ENCODE results near the gene SDK1. TPM values are rescaled to one million over a fixed set of nuclear protein-coding genes. Genes with fewer than 3 reads are reported as not detected.
A peak's percentile ranks its signal among the peaks of the same experiment; 100 is the strongest.

SDK1 gene
- total RNA-seq, 1 experiment from 2014 or later = 5.1 TPM

DNA sequence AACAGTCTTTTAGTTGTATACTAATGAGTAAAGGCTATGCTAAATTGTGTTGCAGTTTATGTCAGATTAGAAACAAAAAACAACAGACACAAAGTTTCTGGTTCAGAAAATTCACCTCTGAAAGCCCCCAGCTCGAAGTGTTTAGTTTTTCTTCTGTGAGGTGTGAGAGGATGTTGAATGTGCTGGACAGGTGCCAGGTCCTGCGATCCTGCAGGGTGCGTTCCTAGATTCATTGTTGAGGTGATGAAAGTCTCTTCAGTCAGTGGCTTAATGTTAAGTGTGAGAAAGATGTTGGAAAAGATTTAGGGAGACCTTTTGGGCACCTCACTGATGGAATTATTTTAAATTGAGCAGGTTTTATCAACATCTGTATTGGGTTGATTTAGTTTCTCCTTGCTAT is 287.3 kb downstream of the SDK1 start:
- no peak for DNase-seq (ENCODE audit: low spot score)

DNA sequence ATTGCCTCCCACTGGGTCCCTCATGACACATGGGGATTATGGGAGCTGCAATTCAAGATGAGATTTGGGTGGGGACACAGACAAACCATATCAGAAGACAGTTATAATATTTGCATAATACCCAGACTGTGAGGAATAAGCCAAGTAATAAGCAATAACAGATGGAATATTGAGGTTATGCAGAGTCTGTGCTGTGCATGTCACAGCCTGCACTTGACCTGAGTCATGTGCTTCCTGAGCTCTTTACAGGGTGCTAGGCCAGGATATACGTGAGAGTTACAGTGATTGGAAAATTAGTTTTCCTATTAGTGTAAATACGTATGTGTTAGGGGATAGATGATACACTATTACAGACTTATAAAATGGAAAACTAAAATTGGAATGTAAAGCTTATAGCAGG is 288.7 kb downstream of the SDK1 start:
- no peak for DNase-seq (ENCODE audit: low spot score)

DNA sequence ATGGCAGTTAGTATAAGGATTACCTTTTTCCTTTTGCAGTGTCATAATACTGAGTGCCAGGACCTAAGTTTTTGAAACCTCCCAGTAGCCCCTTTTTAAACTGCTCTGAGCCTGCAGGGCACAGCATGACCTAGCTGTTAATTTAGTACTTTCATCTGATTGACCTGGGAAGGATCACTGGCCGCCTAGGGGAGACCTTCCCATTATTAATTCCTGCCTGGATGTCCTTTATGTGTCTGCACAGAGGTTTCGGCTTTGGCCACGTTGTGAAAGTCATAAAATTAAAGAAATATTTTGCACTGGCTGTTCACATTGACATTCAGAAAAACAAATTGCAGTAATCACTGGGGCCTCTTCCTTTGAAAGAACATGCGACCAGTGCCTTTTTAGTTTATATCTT is 290.2 kb downstream of the SDK1 start:
- DNase-seq (ENCODE audit: low spot score) = no peak

DNA sequence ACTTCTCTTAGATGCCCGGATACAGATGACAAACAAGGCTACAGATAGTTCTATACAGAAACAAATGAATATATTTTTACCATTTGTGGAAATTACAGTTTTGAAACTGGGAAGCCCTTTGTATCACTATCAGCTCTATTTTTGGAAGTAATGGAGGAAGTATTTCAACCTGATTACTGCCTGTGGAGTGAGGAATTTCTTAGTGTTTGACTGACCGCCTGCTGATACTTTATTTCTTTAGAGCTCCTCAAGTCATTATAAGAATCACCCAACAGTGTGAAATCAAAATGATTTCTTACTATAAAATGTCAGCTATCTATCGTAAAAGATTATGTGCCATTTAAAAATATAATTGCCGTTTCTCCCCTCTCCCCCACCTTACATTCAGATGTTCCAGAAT is 290.9 kb downstream of the SDK1 start:
- no peak for DNase-seq (ENCODE audit: low spot score)

DNA sequence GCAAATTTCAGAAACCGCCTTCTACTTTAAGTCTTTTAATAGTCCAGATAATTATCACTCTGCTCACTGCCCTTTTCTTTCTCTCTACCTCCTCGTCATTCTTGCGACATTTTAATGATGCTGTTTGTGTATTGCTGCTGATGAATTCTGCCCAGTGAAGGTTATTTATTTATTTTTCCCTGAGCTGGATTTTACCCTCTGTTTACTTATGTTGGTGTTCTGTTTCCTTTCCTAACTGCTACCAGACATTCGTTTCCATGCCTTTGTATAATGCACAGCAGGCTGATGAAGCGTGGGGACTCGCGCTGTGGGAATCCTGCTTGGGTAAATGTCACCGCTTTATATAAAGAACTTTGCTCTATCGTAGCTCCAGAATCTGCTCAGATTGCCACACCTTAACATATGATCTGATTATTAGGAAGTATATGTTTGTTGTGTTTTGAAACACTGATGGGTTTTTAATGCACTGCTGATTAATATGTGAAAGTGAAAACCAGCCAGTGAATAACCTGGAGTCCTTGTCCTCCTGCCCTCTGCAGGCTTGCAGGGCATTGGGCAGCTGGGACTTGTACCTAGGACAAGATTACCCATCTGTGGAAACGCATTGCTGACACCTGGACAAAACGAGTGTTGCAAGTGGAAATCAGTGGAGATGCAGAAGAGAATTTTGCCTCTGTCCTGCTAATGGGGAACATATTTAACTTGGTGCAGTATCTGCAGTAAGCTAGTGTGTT is 291.5 kb downstream of the SDK1 start:
- peak; percentile 93 for DNase-seq (ENCODE audit: low spot score)

DNA sequence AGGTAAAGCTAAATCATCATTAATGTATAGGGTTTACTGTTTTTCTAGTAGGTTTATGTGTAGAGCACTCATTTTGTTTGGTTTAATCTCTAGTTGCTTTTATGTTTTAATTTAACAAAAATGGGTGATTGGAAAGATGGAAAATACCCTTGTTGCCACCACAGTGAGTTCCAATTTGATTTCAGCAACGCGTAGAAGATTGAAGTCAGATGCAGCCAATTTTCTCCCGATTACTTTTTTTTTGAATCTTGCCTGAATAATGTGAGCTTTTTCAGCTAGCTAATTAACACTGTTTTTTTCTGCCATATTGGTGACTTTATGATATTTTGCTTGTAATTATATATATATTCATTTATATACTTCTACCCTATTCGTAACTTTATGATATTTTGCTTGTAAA is 293.8 kb downstream of the SDK1 start:
- DNase-seq (ENCODE audit: low spot score) = no peak

DNA sequence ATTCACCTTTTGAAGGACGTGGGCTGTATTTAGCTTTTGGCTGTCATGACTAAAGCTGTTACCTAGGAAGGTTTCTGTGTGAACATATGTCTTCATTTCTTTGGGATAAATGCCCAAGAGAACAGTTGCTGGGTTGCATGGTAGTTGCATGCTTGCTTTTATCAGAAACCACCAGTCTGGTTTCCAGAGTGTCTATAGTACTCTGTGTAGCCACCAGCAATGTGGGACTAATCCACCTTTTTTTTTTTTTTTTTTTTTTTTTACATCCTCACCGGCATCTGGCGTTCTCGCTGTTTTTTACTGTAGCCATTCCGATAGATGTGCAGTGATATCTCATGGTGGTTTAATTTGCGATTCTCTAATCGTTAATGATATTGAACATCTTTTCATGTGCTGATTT is 297.8 kb downstream of the SDK1 start:
- DNase-seq (ENCODE audit: low spot score) = no peak

DNA sequence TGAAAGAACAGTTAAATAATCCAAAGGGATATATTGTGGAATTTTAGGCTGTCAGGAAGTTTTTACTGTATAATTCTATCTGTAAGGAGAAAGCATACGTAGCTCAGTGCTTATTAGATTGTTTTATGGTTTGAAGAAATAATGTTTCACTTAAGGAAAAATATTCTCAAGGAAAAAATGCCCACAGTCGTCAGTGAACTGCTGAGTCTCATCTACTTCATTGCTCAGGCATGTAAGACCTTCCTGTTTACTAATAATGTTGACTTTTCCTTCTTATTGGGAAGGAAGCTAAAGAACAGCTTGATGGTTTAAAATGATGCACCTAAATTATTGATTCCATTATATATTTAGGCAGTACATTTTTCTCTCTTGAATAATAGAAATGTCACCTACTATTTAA is 304.2 kb downstream of the SDK1 start:
- DNase-seq (ENCODE audit: low spot score) = peak; percentile 60

DNA sequence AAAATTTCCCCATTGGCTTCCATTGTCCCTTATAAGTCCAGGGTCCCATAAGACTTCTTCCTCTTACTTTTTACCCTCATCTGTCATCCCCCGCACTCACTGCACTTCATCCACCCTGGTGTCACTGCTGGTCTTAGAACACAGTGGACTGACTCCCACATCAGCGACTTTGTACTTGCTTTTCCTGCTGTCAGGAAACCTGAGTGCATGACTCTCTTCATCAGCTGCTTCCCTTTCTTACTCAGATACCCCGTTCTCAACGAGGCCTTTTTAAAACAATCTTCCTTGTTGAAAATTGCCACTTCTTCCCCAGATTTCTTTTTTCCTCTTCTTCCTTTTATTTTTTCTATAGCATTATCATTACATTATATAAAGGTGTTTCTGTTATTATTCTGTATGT is 305.4 kb downstream of the SDK1 start:
- no peak for DNase-seq (ENCODE audit: low spot score)

DNA sequence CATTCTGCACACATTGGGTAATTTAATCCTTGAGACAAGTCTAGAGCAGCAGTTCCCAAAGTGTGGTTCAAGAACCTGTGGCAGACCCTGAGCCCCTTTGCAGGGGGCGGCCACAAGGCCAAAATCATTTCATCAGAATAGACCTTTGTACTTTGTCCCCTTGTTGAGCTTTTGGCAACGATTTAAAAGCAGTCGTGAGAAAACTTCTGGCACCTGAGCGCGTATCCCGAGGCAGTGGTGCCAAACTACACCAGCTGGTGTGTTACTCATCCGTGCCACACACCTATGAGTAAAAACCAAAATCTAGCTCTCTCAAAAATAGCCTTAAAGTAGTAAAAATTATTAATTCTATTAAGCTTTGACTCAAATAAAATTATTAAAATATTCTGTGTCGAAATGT is 306.8 kb downstream of the SDK1 start:
- DNase-seq (ENCODE audit: low spot score) = no peak

DNA sequence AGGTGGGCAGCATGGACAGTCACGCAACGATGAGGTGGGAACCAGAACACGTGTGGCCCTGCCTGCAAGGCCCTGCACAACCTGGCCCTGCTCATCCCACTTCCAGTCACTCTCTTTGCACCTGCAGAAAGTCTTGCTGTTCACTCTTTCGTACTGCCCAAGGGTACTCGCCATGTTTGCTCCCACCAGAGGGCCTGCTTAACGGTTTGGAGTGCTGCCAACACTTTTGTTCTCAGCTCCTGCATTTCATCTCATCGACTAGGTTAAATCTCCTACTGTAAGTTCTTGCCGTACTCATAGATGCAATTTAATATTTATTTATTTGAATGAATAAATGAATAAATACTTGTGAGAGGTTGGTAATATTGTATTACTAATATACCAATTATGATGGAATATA is 315.3 kb downstream of the SDK1 start:
- DNase-seq (ENCODE audit: low spot score) = no peak

DNA sequence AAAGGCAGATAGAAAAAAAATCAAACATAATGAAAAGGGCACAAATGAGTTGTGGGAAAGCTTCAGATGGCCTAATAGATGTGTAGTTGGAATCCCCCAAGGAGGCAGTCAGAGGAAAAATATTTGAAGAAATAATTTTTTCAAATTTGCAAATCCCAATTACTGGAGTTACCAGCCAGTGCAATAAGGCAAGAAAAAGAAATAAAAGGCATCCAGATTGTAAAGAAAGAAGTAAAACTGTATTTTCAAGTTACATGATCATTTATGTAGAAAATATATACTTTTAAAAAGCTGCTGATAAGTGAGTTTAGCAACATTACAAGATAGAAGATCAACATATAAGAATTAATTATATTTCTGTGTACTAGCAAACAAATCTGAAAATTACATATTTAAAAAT is 329.0 kb downstream of the SDK1 start:
- no peak for DNase-seq (ENCODE audit: low spot score)

DNA sequence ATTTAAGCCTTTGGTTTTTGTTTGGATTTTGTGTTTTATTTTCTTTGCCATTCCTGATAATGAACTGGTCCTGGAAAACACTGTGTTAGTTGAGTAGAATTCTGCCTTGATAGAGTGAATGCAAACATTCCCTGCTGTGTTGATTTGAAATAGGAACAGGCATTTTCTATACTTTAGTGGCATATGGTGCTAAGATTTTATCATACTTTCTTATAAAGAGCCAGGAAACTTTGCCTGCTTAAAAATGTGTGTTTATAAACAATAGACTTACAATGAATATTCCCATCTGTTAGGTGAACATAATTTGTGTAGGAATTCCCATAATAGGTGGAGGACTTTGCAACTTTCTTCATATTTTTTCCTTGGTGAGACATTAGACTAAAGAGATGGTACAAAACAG is 333.3 kb downstream of the SDK1 start:
- DNase-seq (ENCODE audit: low spot score) = no peak

DNA sequence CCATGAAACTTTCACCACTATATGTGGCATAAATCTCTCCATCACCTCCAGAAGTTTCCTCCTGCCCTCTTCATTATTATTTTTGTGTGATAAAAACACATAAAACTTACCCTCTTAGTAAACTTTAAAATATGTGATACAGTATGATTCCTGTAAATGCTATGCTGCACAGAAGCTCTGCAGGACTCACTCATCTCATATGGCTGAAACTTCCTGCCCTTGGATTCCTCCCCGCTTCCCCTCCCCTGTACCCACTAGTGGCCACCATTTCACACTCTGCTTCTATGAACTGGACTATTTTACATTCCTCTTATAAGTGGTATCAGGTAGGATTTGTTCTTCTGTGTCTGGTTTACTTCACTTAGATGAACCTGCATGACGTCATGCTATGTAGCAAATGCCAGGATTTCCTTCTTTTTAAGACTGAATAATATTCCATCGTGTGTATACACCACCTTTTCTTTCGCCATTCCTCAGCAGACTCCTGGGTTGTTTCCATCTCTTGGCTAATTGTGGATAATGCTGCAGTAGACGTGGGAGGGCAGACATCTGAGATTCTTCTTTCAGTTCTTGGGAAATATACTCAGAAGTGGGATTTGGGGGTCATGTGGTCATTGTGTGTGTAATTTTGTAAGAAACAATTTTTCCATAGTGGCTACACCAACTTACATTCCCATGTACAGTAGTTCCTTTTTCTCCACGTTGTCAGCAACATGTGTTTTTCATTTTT is 335.2 kb downstream of the SDK1 start:
- no peak for DNase-seq (ENCODE audit: low spot score)

DNA sequence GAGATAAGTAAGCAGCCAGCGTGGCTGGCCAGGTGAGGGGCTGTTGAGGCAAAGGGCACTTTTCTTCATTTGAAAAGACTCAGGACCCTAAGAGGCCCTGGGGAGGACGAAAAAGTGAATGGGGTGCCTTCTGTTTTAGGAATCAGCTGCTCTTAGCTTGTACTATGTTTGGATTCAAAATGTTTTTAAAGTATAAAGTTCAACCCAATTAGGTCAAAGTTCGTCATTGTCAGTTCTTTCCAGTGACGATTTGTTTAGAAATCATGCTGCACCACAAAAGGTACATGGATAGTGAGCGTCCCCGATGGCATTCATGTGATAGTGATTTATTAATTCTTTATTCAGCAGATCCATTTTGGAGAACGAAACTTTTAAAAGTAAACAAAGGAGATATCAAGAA is 338.2 kb downstream of the SDK1 start:
- DNase-seq (ENCODE audit: low spot score) = no peak

DNA sequence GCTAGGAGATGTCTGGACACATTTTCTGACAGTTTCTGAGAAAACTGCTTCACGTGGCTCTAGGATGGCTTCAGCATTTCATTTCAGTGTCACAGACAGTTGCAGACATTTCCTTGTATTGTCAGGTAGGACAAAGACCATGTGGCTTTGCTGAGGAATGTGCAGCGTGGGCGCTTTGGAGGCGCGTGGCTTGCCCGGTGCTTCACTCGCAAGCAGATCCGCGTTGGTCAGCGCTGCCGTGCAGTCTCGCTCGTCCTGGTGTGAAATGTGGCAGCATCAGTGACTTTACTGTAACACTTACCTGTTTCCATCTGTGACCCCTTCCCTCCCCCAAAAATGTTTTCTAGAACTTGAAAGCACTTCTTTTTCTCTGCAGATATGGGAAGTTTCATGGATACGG is 340.5 kb downstream of the SDK1 start:
- DNase-seq (ENCODE audit: low spot score) = no peak

DNA sequence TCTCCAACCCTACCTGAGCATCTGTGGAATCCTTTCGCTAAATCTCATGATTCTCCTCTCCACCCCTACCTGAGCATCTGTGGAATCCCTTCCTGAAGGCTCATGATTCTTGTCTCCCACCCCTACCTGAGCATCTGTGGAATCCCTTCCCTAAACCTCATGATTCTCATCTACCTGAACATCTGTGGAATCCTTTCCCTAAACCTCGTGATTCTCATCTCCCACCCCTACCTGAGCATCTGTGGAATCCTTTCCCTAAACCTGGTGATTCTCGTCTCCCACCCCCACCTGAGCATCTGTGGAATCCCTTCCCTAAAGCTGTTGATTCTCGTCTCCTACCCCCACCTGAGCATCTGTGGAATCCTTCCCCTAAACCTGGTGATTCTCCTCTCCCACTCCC is 342.0 kb downstream of the SDK1 start:
- DNase-seq (ENCODE audit: low spot score) = no peak

DNA sequence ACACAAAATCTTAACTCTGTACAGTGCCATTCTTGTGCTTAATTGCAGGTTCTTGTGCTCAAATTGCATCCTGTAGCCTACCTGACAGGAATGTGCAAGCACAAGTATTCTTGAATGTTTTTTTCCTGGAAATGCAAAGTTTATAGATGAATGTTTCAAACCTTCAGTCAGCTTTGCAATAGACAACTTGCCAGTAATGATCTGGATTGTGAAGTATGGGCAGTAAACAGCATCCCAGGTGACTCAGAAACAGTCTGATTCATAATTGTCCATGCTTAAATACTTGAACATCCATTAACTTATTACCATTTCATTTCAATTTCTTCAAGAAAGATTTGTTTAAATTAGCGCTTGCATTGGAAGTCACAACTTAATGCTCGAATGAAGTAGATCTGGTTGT is 347.2 kb downstream of the SDK1 start:
- DNase-seq (ENCODE audit: low spot score) = no peak

DNA sequence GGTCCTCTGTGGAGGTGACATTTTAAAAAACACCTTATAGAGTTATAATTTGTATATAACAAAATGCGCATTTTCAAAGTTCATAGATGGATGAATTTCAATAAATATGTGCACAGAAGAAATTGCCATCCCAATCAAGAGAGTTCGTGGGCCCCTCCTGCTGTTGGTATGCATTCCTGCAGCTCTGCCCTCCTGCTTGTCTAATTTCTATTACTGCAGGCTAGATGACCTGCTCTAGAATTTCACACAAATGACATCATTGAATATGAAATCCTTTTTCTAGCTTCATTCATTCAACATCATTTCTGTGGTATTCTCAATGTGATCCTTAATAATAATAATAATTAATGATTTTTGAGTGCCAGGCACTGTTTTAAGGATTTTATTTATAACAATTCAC is 348.2 kb downstream of the SDK1 start:
- no peak for DNase-seq (ENCODE audit: low spot score)

DNA sequence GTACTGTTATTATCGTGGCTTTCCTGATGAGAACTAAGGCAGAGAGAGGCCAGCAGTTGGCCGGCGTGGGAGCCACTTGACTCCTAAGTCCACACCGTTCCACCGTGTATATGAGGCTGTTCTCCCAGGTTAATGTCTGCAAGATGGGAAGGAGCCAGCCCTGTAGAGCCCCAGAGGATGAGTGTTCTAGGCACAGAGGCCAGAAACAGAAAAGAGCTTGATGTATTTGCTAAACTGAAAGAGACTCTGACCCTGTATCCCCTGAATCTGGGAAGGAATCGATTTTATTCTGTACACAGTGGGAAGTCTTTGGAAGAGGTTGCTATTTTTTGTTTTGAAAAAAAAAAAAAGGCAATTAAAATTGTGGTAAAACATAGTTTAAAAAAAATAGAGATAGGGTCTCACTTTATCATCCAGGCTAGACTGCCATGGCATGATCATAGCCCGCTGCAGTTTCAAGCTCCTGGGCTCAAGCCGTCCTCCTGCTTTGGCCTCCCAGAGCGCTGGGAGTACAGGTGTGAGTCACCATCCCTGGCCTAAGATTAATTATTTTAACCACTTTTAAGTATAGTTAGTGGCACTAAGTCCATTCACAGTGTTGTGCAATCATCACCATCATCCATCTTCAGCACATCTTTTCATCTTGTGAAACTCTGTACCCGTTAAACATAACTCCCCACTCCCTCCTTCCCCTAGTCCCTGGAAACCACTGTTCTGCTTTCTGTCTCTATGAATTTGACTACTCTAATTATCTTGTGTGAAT is 348.8 kb downstream of the SDK1 start:
- no peak for DNase-seq (ENCODE audit: low spot score)

DNA sequence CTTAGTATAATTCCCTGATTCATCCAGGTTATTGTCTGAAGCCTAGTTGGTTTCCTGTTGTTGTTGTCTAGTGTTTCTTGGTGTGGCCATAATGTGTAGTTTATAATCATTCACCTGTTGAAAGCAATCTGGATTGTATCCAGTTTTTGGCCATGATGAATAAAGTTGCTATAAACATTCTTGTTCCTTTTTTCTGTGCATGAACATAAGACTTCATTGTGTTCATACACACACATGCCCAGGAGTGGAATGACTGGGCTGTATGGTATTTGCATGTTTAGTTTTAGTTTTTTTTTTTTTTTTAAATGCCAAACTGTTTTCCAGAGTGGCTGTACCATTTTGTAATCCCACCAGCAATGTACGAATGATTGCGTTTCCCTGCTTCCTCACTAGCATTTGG is 349.8 kb downstream of the SDK1 start:
- DNase-seq (ENCODE audit: low spot score) = peak; percentile 63

DNA sequence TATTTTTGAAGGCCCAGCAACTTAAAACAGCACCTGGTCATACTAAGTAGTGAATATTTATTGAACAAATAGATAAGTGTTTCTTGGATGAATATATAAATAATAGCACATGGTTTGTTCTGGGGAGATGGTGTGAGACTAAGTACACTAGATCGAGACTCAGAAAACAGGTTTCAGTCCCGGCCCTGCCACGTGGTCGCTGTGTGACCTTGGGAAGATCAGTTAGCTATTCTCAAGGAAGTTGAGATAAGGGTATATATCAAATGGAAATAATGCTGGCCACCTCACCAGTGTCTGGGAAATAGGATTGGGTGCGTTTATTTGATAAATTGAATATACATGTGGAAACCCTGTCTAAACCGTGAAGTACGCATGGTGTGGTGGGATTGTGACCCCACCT is 354.6 kb downstream of the SDK1 start:
- DNase-seq (ENCODE audit: low spot score) = no peak

DNA sequence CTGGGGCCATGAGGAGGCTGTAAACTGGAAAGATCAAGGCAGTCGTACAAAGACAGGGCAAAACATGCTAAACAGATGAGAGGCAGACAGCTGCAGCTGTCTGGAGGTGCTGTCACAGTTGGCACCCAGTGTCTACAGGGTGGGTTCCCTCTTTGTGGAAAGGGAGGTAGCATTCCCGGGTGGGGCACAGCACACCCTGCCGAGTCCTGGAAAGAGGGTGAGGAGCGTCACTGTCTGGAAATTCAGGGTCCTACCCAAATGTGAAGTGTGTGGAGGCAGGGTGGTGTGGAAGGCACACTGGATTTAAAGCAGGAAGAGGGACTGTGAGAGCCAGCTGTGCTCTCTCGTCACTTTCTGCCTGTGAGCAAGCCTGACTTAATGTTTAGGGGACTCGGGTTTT is 356.2 kb downstream of the SDK1 start:
- DNase-seq (ENCODE audit: low spot score) = no peak

Data from H4 (cell line).